Gastrocnemius medialis (tissue), 4 donors: ENCODE results near the gene NAV1.

Source experiments
- CTCF ChIP-seq, 5 experiments: fragments of 450-650 bp in 3 of 5; fragments of 200-600 bp in 2 of 5; sonication (generic) in 2 of 5; IDR thresholded peaks in 4 of 5; conservative IDR thresholded peaks in 1 of 5; 1 replicate in 4 of 5; 2 replicates in 1 of 5; pipeline ENCODE4 v1.5.1; 2016 to 2019; ENCODE audit warnings: antibody characterized with exemption in 5 of 5, mild to moderate bottlenecking in 3 of 5, moderate library complexity in 3 of 5
- POLR2A ChIP-seq, 2 donors: fragments of 450-650 bp; IDR thresholded peaks; one replicate each; pipeline ENCODE4 v1.6.1; 2017; ENCODE audit warnings: antibody characterized with exemption in 2 of 2, mild to moderate bottlenecking in 2 of 2, moderate library complexity in 2 of 2

DNA sequence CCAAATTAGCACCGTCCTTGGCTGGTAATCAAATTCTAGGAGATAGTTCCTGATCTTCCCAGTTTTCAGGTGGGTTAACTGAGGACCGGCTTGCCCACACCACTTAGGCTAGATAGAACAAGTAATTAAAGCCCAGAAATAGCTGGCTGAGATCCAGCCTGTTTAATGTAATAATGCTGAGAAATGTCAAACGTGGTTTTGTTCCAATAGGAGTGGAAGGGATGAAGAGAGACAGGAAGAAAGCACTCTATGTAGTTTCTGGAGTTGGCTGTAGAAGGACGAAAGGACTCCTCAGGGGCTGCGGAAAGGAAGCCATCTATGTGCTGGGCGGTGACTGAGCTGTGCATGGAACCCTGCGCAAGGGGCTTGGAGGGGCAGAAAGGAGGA lies 18.6 kb downstream of the NAV1 start:
- TF ChIP-seq CTCF (IDR thresholded peaks at IDR 0.05 in 4 of 5, conservative IDR thresholded peaks at IDR 0.05 in 1 of 5) (no peak), POLR2A (IDR thresholded peaks at IDR 0.05) (no peak)
